GM21786 (cell line): ENCODE measurements around the gene SELENOM.
"Not testable (repeated sequence)": the region's sequence is repeated elsewhere in the genome, so short reads cannot be mapped to it uniquely, and the experiment has no call there.

Experiments used
- ATAC-seq: cut with Tn5 transposase; IDR thresholded peaks from one replicate; pipeline ENCODE4 v1.9.1; 2021; ENCODE audit not compliant: unreplicated experiment

The SELENOM gene

DNA sequence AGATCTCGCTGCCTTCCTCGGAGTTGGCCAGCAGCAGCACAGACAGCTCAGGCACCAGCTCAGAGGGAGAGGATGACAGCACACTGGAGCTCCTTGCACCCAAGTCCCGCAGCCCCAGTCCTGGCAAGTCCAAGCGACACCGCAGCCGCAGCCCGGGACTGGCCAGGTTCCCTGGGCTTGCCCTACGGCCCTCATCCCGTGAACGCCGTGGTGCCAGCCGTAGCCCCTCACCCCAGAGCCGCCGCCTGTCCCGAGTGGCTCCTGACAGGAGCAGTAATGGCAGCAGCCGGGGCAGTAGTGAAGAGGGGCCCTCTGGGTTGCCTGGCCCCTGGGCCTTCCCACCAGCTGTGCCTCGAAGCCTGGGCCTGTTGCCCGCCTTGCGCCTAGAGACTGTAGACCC, 26.5 kb upstream of the SELENOM start:
- ATAC-seq, result no peak

GRCh38 chr22:31130873-31131272, 23.5 kb upstream of the SELENOM start:
- no peak for ATAC-seq

DNA sequence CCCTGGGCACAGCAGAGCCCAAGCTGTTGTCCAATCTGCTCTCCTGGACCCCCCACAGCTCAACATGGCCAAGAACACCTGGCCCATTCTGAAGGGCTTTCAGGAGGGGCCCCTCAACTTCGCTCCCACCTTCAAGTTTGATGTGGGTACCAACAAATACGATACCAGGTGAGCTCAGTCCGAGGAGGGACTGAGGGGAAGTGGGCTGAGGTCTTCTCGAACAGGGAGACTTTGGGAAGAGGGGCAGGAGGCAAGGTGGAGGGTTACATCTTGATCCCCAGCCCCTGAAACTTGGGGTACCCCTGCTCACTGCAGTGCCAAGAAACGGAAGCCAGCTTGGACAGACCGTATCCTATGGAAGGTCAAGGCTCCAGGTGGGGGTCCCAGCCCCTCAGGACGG, 20.8 kb upstream of the SELENOM start:
- ATAC-seq, result no peak

GRCh38 chr22:31127181-31127772, 19.9 kb upstream of the SELENOM start:
- no peak for ATAC-seq

- no peak for ATAC-seq
These were observed 19.5 kb upstream of the SELENOM start for GRCh38 chr22:31126869-31127175.

DNA sequence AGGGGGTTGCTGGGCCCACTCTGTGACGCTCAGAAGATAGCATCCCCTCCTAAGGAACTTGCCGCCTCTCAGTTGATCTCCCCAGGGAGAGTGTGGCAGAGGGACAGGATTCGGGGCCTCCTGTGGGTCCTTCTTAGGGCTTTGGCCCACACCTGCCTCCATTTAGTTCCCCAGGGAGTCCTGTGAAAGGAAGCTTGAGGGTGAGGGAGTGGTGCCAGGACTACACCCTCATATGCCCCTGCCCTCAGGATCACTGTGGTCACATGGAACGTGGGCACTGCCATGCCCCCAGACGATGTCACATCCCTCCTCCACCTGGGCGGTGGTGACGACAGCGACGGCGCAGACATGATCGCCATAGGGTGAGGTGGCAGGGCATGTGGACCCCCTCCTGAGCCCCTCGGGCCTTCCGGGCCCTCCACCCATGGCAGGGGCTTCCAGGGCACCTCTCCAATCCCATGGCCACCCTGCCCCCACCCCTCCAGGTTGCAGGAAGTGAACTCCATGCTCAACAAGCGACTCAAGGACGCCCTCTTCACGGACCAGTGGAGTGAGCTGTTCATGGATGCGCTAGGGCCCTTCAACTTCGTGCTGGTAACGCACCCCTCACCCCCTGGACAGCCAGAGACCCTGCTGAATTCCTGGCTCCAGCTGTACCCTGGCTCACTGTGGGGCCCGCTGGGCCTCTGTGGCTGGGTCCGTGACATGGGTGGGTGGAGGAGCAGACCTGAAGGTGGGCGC, 18.9 kb upstream of the SELENOM start:
- no peak for ATAC-seq

GRCh38 chr22:31125521-31126117, 18.3 kb upstream of the SELENOM start:
- ATAC-seq, result no peak

GRCh38 chr22:31124811-31125465, 17.6 kb upstream of the SELENOM start:
- no peak for ATAC-seq

- ATAC-seq, result no peak
These were observed 16.9 kb upstream of the SELENOM start for GRCh38 chr22:31124290-31124689.

- no peak for ATAC-seq
These were observed 15.9 kb upstream of the SELENOM start for GRCh38 chr22:31123292-31123602.

- no peak for ATAC-seq
These were observed 15.3 kb upstream of the SELENOM start, which contains the start of gene INPP5J for GRCh38 chr22:31122532-31123291. Gene INPP5J (plus strand): TSS chr22:31122966. CDS start chr22:31123015, 49 bp downstream.

DNA sequence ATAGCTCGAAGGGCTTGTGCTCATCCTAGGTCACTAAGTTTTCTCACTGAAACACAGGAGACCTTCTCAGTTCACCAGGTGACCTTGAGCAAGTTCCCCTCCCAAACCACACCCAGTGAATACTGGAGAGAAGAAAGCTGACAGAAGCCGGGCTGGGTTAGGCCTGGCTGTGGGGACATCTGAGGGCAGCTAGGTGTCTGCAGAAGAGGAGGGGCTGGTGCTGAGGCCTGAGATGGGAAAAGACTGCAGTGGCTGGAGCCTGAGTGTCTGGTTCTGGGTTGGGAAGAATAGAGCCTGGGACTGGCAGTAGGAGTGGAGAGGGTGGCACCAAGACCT, 14.8 kb upstream of the SELENOM start:
- ATAC-seq, result no peak

DNA sequence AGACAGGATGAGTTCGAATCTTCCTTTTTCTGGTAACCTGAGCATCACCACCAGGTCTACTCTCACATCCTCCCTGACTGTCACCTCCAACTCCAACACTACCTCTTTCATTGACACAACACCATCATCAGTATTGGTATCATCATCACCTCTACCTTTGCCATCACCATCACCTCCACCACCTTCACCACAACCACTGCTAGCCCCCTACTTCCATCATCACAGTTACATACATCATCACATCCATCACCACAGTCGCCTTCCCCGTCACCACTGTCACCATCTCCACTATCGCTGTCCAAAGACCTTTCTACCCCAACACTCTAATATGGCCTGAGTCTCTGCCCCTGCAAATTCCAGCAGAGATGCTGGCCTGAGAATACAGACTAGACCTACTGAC, 14.0 kb upstream of the SELENOM start:
- ATAC-seq, result no peak

DNA sequence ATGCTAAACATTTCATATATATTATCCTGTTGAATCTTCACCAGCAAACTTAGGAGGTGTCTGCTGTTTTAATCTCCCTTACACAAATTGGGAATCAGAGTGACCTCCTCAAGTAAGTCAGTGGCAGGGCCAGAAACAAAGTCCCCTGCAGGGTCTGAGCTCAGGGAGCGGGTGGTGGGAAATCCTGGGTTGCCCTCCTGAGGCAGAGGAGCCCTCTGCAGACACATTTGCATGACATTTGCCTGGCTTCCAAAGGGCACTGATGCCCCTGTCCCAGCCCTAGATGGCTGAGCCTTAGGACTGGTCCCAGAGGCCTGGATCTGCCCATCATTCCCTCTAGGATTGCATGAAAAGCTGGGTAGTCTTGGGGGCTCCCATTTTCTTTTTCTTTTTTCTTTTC, 13.3 kb upstream of the SELENOM start:
- ATAC-seq, result no peak

GRCh38 chr22:31120230-31120629, 12.9 kb upstream of the SELENOM start:
- ATAC-seq, result no peak

- ATAC-seq, result no peak
These were observed 11.8 kb upstream of the SELENOM start for GRCh38 chr22:31119026-31119717.

- no peak for ATAC-seq
These were observed 10.9 kb upstream of the SELENOM start for GRCh38 chr22:31118046-31118820.

DNA sequence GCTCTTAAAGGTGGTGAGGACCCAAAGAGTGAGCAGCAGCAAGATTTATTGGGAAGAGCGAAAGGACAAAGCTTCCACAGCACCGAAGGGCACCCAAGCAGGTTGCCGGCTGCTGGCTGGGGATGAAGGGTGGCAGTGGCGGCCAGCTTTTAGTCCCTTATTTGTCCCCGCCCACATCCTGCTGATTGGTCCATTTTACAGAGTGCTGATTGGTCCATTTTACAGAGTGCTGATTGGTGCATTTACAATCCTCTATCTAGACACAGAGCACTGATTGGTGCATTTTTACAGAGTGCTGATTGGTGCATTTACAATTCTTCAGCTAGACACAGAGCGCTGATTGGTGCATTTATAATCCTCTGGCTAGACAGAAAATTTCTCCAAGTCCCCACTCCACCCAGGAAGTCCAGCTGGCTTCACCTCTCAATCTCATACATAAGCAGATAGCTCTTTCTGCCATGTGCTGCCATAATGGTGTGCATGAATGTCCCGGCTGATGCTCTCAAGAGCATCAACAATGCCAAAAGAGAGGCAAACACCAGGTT, 5.3 kb upstream of the SELENOM start:
- ATAC-seq, result not testable (repeated sequence)

- ATAC-seq, result no peak
These were observed 488 bp upstream of the SELENOM start for GRCh38 chr22:31107894-31108218.

DNA sequence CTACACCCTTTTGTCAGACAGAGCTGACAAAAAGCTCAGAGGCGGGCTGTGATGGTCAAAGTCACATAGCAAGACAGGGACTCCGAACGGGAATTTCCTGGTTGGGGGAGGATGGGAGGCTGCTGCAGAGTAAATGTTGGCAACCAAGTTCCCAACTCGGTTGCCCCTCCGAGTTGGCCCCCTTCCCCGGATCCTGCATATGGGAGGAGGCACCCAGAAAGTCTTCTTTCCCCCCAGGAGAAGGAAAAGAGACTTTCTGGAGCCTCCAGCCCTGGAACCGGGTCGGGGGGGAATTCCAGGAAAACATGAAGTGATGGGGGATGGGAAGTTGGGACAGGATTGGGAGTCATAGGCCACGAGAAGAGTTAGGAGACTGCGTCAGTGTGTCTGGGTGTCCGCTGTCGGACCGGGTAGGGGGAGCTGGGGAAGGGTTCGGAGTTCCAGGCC, 614 bp downstream of the SELENOM start:
- ATAC-seq, result no peak
